ENCODE measurements around the gene ABCA13.

The ABCA13 gene

DNA sequence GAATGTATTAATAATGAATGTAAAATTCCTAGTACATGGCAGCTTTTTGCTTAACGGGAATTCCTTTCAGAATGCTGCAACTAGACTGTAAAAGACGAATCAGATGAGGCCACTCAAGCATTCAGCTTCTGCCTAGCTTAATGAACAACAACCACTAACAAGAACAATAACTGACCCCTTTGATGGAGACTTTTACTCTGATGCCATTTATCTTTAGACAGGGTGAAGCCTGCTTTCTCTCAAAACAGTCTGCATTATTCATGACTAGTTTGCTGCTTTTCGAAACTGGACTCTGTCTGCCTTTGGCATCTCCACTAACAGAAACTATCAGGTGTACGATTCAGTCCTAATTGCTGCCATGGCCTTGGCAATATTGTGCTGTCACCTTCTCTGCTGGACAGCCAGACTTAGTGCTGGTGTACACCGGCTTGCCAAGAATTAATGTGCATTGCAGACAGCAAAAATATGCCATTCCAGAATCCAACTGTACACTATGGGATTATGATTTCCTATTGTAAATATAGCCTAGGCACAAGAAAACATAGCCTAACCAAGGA is 457.6 kb downstream of the ABCA13 start:
- H3K27ac ChIP-seq = no peak overlapping the region
- intact Hi-C loops (cut with DNase I; ENCODE audit: low total_unique reads) = no loop called here
- DNase-seq = no peak
- TF ChIP-seq, protein P1, sequence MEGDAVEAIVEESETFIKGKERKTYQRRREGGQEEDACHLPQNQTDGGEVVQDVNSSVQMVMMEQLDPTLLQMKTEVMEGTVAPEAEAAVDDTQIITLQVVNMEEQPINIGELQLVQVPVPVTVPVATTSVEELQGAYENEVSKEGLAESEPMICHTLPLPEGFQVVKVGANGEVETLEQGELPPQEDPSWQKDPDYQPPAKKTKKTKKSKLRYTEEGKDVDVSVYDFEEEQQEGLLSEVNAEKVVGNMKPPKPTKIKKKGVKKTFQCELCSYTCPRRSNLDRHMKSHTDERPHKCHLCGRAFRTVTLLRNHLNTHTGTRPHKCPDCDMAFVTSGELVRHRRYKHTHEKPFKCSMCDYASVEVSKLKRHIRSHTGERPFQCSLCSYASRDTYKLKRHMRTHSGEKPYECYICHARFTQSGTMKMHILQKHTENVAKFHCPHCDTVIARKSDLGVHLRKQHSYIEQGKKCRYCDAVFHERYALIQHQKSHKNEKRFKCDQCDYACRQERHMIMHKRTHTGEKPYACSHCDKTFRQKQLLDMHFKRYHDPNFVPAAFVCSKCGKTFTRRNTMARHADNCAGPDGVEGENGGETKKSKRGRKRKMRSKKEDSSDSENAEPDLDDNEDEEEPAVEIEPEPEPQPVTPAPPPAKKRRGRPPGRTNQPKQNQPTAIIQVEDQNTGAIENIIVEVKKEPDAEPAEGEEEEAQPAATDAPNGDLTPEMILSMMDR (IDR thresholded peaks at IDR 0.05) = no peak
- no peaks in the 10 kb centered on the region for H3K4me1 ChIP-seq
- no peaks in the 10 kb centered on the region for H3K27me3 ChIP-seq
- no peak overlapping the region for H3K4me3 ChIP-seq
- no peaks in the 10 kb centered on the region for H3K36me3 ChIP-seq
- no peaks in the 10 kb centered on the region for H3K9me3 ChIP-seq

DNA sequence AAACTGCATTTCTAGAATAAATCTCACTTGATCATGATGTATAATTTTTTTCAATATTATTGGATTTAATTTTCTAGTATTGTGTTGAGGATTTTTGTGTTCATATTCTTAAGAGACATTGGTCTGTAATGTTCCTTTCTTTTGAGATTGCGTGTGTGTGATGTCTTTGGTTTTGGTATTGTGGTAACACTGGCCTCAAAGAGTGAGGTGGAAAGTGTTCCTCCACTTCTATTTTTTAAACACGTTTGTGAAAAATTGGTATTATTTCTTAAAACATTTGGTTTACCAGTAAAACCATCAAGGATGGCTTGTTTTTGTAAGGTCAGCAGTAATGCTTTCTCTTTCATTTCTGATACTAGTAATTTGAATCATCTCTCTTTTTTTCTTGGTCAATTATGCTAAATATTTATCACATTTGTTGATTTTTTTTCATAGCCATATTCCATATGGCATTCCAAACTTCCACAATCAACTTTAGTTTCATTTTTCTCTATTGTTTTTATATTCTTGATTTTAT is 462.9 kb downstream of the ABCA13 start:
- intact Hi-C loops (cut with DNase I; ENCODE audit: low total_unique reads) = no loop called here

DNA sequence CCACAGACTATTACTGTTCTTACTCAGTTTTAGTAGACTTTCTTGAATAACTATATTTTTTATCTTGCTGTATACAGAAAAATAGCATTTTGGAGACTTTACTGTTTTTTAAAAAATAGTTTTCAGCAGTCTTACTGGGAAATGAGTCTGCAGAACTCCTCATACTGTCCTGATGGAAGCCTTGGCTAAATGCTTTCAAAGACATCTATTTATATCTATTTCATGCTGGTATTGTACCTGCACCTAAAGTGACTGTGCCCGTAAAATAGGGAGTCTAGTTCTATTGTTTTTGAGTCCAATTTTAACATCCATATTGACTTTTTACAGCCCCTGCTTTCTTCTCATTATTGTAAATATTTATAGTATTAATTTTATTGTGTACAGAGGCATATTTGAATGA is 464.5 kb downstream of the ABCA13 start:
- no peaks in the 10 kb centered on the region for H3K36me3 ChIP-seq
- H3K27me3 ChIP-seq = no peaks in the 10 kb centered on the region
- intact Hi-C loops (cut with DNase I; ENCODE audit: low total_unique reads) = no loop called here
- no peak overlapping the region for H3K27ac ChIP-seq
- H3K4me1 ChIP-seq = no peaks in the 10 kb centered on the region
- DNase-seq = no peak
- H3K9me3 ChIP-seq = no peaks in the 10 kb centered on the region
- TF ChIP-seq, protein P1 (IDR thresholded peaks at IDR 0.05) = no peak
- no peak overlapping the region for H3K4me3 ChIP-seq

More for the DNA sequence above, 462.9 kb downstream of the ABCA13 start:
- Histone ChIP-seq H3K27me3 (no peaks in the 10 kb centered on the region), H3K4me3 (no peak overlapping the region), H3K36me3 (no peaks in the 10 kb centered on the region), H3K4me1 (no peaks in the 10 kb centered on the region), H3K9me3 (no peaks in the 10 kb centered on the region), H3K27ac (no peak overlapping the region)
- TF ChIP-seq, protein P1 (IDR thresholded peaks at IDR 0.05) = no peak
- no peak for DNase-seq

DNA sequence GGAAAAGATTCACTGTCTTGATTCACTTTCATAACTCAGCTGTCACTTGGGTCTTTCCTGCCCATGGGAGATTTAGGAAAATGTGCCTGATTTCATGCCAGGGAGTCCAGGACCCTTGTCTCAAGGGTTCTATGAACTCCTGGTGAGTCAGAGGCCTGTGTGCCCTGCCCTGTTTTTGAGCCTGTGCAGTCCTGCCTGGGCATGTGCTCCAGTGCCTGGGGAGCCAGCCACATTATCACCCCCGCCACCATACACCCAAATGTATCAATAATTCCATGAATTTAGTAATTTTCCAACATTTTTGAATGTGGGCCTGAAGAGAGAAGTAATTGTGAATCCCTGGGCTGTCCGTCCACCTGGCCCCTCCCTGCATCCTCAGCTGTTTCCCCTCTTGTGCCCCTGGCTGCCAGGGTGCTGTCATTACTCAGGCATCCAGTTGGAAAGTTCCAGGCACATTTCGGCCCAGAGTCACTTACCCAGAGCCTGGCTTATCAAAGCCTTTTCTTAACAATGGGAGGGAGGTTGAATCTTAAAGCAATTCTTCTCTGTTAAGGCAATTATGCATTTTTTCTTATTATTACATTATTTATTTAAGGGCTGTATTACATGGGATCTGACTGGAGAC is 465.2 kb downstream of the ABCA13 start:
- H3K27me3 ChIP-seq = no peaks in the 10 kb centered on the region
- H3K36me3 ChIP-seq = no peaks in the 10 kb centered on the region
- intact Hi-C loops (cut with DNase I; ENCODE audit: low total_unique reads) = no loop called here
- TF ChIP-seq, protein P1 (IDR thresholded peaks at IDR 0.05) = no peak
- no peak overlapping the region for H3K4me3 ChIP-seq
- no peaks in the 10 kb centered on the region for H3K4me1 ChIP-seq
- no peak for DNase-seq
- H3K9me3 ChIP-seq = no peaks in the 10 kb centered on the region
- no peak overlapping the region for H3K27ac ChIP-seq

DNA sequence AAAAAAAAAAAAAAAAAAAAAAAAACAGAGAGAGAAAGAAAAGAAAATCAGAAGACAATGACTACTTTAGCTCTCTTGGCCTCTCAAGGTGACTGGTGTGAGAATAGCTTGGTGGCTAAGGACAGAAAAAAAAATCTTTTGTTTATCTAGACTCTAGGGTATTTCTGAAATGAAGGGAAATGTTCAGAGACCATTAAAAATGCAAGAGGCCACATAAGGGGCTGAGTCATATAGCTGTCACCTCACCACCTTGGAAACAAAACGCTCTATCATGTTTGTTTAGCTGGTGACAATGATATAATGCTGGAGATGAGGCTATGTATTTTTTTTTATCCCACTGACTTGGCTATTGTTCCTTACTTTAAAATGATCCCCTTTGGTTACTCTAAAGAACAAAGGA is 466.1 kb downstream of the ABCA13 start:
- no peaks in the 10 kb centered on the region for H3K9me3 ChIP-seq
- TF ChIP-seq, protein P1 (IDR thresholded peaks at IDR 0.05) = no peak
- no peaks in the 10 kb centered on the region for H3K4me1 ChIP-seq
- H3K4me3 ChIP-seq = no peak overlapping the region
- no peak overlapping the region for H3K27ac ChIP-seq
- no peaks in the 10 kb centered on the region for H3K36me3 ChIP-seq
- H3K27me3 ChIP-seq = no peaks in the 10 kb centered on the region
- DNase-seq = no peak
- intact Hi-C loops (cut with DNase I; ENCODE audit: low total_unique reads) = no loop called here
